Dedifferentiated amniotic fluid mesenchymal stem cell (primary cell): ENCODE data around the gene PTPRK.

ENCODE experiments used
- DNase-seq: peaks from one replicate; pipeline ENCODE4 v3.0.0-alpha.2; 2016; ENCODE audit errors: extremely low spot score

Gene PTPRK

DNA sequence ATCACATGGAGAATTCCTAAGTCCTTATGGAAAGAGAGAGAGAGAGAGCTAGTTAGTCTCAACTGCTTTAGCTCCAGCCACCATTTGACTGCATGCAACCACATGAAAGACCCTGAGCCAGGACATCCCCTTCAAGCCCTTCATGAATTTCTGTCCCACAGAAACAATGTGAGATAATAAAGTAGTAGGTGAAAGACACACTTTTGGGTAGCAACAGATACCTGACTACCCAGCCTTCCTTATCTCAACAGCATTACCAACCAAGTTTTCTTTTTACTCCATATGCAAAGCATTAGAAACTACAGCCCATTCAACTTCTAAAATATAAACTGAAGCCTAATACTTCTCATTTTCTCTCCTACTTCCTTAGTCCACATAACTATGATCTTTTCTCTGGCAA lies 596.4 kb downstream of the PTPRK start:
- no peak for DNase-seq

DNA sequence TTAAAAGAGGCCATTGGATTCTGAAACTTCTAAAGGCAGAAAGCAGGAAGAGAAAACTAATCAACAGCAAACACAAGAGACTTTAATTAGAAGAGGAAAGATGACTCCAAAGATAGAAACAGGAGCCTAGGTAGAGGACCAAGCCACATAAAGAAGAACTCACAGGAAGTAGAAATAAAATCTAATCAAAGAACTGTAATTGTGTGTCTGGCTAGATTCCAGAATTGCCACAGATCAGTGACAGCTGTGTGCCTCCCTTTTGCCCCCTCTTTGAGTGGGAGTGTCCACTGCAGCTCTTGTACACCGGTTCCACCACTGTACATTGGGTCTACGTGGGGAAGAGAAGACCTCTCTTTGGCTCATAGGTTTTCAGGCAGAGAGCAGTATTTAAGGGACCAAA lies 597.3 kb downstream of the PTPRK start:
- no peak for DNase-seq

DNA sequence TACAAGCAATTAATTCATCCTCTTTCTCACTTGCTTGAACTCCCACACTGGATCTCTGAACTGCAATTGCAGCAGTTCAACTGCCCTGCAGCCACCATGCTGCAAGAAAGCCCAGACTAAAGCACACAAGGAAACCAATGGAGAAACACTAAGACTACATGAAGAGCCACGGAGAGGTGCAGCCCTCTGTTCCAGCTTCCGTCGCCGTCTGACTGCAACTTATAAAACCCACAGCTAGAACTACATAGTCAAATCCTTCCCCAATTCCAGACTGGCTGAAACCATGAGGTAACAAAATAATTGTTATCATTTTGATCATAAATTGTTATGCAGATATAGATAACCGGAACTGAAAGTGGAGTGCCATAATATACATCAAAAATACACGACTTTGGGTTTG lies 598.4 kb downstream of the PTPRK start:
- DNase-seq = no peak

DNA sequence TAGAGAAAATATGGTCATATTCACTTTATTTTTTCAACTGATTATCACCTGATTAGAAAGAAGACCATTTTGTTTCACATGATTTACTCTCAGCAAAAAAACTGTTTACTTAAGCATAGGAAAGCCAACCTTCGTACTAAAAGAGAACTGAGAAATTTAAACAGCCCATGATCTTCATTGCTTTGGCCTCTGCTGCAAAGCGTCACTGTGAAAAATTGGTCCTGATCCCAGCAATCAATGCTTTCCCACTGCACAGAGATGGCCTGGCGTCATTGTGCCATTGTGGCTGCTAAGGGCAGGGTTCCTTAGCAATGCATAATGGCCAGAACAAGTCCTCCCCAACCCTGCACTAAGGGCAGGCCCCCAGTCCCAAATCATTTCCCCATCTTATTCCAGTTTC lies 599.6 kb downstream of the PTPRK start:
- no peak for DNase-seq
